Lower leg skin (tissue), 3 donors: Measurements from ENCODE around the gene PHB1.
"Not testable (repeated sequence)": the region's sequence is repeated elsewhere in the genome, so short reads cannot be mapped to it uniquely, and the experiment has no call there.

ENCODE experiments used
- CTCF ChIP-seq, 3 donors: fragments of 450-650 bp; IDR thresholded peaks; one replicate each; pipeline ENCODE4 v1.5.1; 2016; ENCODE audit warnings: antibody characterized with exemption in 3 of 3, mild to moderate bottlenecking in 3 of 3, moderate library complexity in 2 of 3
- POLR2A ChIP-seq, 2 donors: fragments of 450-650 bp; IDR thresholded peaks; one replicate each; pipeline ENCODE4 v1.6.1; 2016 to 2017; ENCODE audit warnings: antibody characterized with exemption in 2 of 2, mild to moderate bottlenecking in 1 of 2, moderate library complexity in 1 of 2

GRCh38 chr17:49418754-49419740 is 4.4 kb upstream of the PHB1 start:
- not testable (repeated sequence) for TF ChIP-seq CTCF, POLR2A (IDR thresholded peaks at IDR 0.05)
